Neutrophil (primary cell): ENCODE results near the gene AFAP1L2.

Source experiments
- H3K27ac ChIP-seq: fragments of 200-600 bp; sonication (generic); 2 replicates; pipeline ENCODE4 v1.5.1; 2016; ENCODE audit warnings: mild to moderate bottlenecking, moderate library complexity
- H3K27me3 ChIP-seq: fragments of 200-600 bp; sonication (generic); 2 replicates; pipeline ENCODE4 v1.6.0; 2016; ENCODE audit warnings: mild to moderate bottlenecking
- H3K36me3 ChIP-seq: fragments of 200-600 bp; sonication (generic); 2 replicates; pipeline ENCODE4 v1.5.1; 2017
- H3K4me1 ChIP-seq, 2 experiments: fragments of 200-600 bp in 1 of 2; sonication (generic) in 1 of 2; 1 replicate in 1 of 2; 2 replicates in 1 of 2; pipeline versions ENCODE4 v1.5.1 to v1.6.1; 2013 to 2016; ENCODE audit warnings: low read depth in 1 of 2, low read length in 1 of 2, mild to moderate bottlenecking in 1 of 2, moderate library complexity in 1 of 2; ENCODE audit not compliant: control insufficient read depth in 1 of 2, insufficient read depth in 1 of 2
- H3K4me3 ChIP-seq, 2 experiments: fragments of 200-600 bp in 1 of 2; sonication (generic) in 1 of 2; 1 replicate in 1 of 2; 2 replicates in 1 of 2; pipeline ENCODE4 v1.5.1; 2013 to 2016; ENCODE audit warnings: low read depth in 1 of 2, low read length in 1 of 2, mild to moderate bottlenecking in 1 of 2, moderate library complexity in 1 of 2
- H3K9me3 ChIP-seq: fragments of 200-600 bp; sonication (generic); 2 replicates; pipeline ENCODE4 v1.5.1; 2016
- CTCF ChIP-seq: fragments of 200-600 bp; sonication (generic); IDR thresholded peaks from 2 replicates; pipeline ENCODE4 v1.5.1; 2016; ENCODE audit warnings: antibody characterized with exemption

The AFAP1L2 gene

GRCh38 chr10:114326795-114327194 lies 77.5 kb downstream of the AFAP1L2 start:
- H3K36me3 ChIP-seq: no peaks in the 10 kb centered on the region
- no peaks in the 10 kb centered on the region for H3K27me3 ChIP-seq
- H3K9me3 ChIP-seq: no peaks in the 10 kb centered on the region
- H3K4me1 ChIP-seq: peaks cover 0 to 28% of the 10 kb centered on the region in 2 experiments
- no peak overlapping the region for H3K4me3 ChIP-seq
- H3K27ac ChIP-seq: no peak overlapping the region
- TF ChIP-seq CTCF: no peak

GRCh38 chr10:114323023-114323422 lies 81.3 kb downstream of the AFAP1L2 start:
- H3K4me3 ChIP-seq: no peak overlapping the region
- peaks cover 0 to 28% of the 10 kb centered on the region in 2 experiments for H3K4me1 ChIP-seq
- no peak overlapping the region for H3K27ac ChIP-seq
- H3K36me3 ChIP-seq: no peaks in the 10 kb centered on the region
- no peaks in the 10 kb centered on the region for H3K9me3 ChIP-seq
- no peaks in the 10 kb centered on the region for H3K27me3 ChIP-seq
- no peak for TF ChIP-seq CTCF

- H3K36me3 ChIP-seq: no peaks in the 10 kb centered on the region
Observed at GRCh38 chr10:114322344-114322743, 82.0 kb downstream of the AFAP1L2 start.

GRCh38 chr10:114320249-114321116 lies 83.8 kb downstream of the AFAP1L2 start:
- TF ChIP-seq CTCF: no peak
- H3K4me3 ChIP-seq: no peak overlapping the region
- no peaks in the 10 kb centered on the region for H3K9me3 ChIP-seq
- peaks cover 0 to 28% of the 10 kb centered on the region in 2 experiments for H3K4me1 ChIP-seq
- no peak overlapping the region for H3K27ac ChIP-seq
- no peaks in the 10 kb centered on the region for H3K27me3 ChIP-seq
- no peaks in the 10 kb centered on the region for H3K36me3 ChIP-seq

More at GRCh38 chr10:114322344-114322743, 82.0 kb downstream of the AFAP1L2 start:
- Histone ChIP-seq H3K27me3 (no peaks in the 10 kb centered on the region), H3K9me3 (no peaks in the 10 kb centered on the region), H3K27ac (no peak overlapping the region), H3K4me3 (no peak overlapping the region), H3K4me1 (peaks cover 0 to 28% of the 10 kb centered on the region in 2 experiments)
- TF ChIP-seq CTCF: no peak

GRCh38 chr10:114319406-114320248 lies 84.7 kb downstream of the AFAP1L2 start:
- Histone ChIP-seq H3K27me3 (no peaks in the 10 kb centered on the region), H3K9me3 (no peaks in the 10 kb centered on the region), H3K27ac (no peak overlapping the region), H3K4me1 (peaks cover 0 to 26% of the 10 kb centered on the region in 2 experiments), H3K4me3 (no peak overlapping the region), H3K36me3 (no peaks in the 10 kb centered on the region)
- TF ChIP-seq CTCF: no peak
